Ovary (tissue), 9 donors: ENCODE data around the gene STARD4. TPM values are rescaled to one million over a fixed set of nuclear protein-coding genes. Genes with fewer than 3 reads are reported as not detected.

Experiments
- DNase-seq, 5 donors: peaks; one replicate each; pipeline ENCODE4 v3.0.0-alpha.2; 2019 to 2020
- H3K27ac ChIP-seq, 2 donors: fragments of 200-600 bp; one replicate each; pipeline versions ENCODE4 v1.5.1 to v1.8.0; 2019 to 2022
- H3K27me3 ChIP-seq: fragments of 200-600 bp; one replicate; pipeline ENCODE4 v1.8.0; 2022
- H3K36me3 ChIP-seq: fragments of 200-600 bp; sonication (generic); one replicate; pipeline ENCODE4 v1.5.1; 2019
- H3K4me1 ChIP-seq: one replicate; pipeline ENCODE4 v1.8.1; 2013; ENCODE audit warnings: mild to moderate bottlenecking, moderate library complexity; ENCODE audit not compliant: insufficient read depth
- H3K4me3 ChIP-seq: fragments of 200-600 bp; sonication (generic); one replicate; pipeline ENCODE4 v1.5.1; 2017
- H3K9me3 ChIP-seq, 2 donors: fragments of 200-600 bp in 1 of 2; sonication (generic) in 1 of 2; one replicate each; pipeline versions ENCODE4 v1.5.1 to v1.8.1; 2013 to 2019; ENCODE audit warnings: mild to moderate bottlenecking in 1 of 2, moderate library complexity in 1 of 2
- EP300 ChIP-seq: sonication (generic); formaldehyde crosslinking; IDR thresholded peaks from one replicate; pipeline ENCODE4 v1.6.1; 2017; ENCODE audit warnings: antibody characterized with exemption
- POLR2A ChIP-seq: fragments of 450-650 bp; IDR thresholded peaks from one replicate; pipeline ENCODE4 v1.6.1; 2017; ENCODE audit warnings: antibody characterized with exemption, mild to moderate bottlenecking, moderate library complexity
- WGBS, 3 donors: extraction: QIAGEN DNeasy Blood & Tissue Kit in 1 of 3; methylation state at CpG; one replicate each; pipeline versions ENCODE4 v1.1.5 to v1.1.7; 2013 to 2017; 5-methylcytosine and 5-hydroxymethylcytosine counted together
- intact Hi-C, 4 donors: fragments of 100-400 bp; cut with DNase I; formaldehyde crosslinking; loops; one replicate each; pipeline versions ENCODE4 v1.11.0 to v1.15.1; 2022 to 2023
- polyA plus RNA-seq, 2 donors: library from polyadenylated mRNA; stranded (reverse); fragments of 200-250 nt in 1 of 2; fragments of 350-450 nt in 1 of 2; fragmentation: Illumina TruSeq in 1 of 2; extraction: RNeasy Lipid Tissue Mini Kit (QIAGEN cat#74804) in 1 of 2; gene quantifications; one replicate each; pipeline ENCODE4 v1.2.3, GENCODE V29; 2013 to 2014
- total RNA-seq, 7 donors: library from RNA; depleted of rRNA in 2 of 7; stranded (reverse); fragments of >200 nt in 2 of 7; fragmentation: NEBNext Ultra II Directional in 3 of 7; extraction: Animal tissue kit (Norgen Biotek cat#: 25700) in 3 of 7; gene quantifications; one replicate each; pipeline versions ENCODE4 v1.1.0 to v1.2.4, GENCODE V29; 2016 to 2023
- TF ChIP-seq, protein P1 (sequence below), 3 donors: fragments of 450-650 bp in 2 of 3; fragments of 200-600 bp in 1 of 3; IDR thresholded peaks; one replicate each; pipeline versions ENCODE4 v1.5.1 to v1.8.0; 2016 to 2022; ENCODE audit warnings: antibody characterized with exemption in 3 of 3, mild to moderate bottlenecking in 1 of 3
- donor health status: DM: no; HTN: no; CAD: no; lungs with moderate emphysema.
- donor health status: DM: no; HTN: no; CAD: no.
- donor health status: Bipolar disorder and iron deficiency.
- donor health status: DM: yes; HTN: yes; CAD: no.
- donor health status: DM: no; HTN: no; CAD: no.
- donor health status: DM: yes; HTN: yes; CAD: no.

STARD4 gene
- total and polyA plus RNA-seq, 9 donors: 4.5 to 34.1 (median 7.8) TPM

DNA sequence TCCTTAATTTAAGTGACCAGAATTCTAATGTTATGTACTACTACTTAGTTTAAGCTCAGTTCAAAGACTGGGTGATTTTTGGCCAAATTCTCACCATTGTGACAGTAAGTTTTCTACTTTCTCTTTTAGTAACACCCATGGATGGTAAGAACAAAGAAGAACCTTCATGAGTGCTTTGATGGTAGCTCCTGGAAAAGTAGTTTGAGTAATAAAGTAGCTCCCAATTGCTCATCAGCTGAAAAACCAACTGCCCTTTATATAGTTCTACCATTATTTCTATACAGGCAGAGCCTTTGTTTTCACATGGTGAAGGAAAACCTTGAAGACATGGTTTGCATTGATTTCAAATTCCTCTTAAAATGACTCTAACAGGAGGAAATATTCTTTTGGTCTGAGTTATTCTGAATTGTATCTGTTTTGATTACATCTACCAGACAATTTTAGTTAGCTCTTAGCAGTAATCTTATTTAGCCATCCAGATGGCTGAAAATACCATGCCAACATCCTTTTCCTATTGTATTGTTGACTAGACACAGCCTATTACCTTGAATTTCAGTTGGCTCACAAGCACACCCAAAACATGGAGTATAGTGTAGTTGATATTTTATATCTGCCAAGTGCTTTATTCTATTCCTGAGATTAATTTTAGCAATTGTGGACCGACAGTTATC, 23.7 kb upstream of the STARD4 start:
- 89 to 94% (median 92%) methylated on average over 1 of the region's 1 CpG for WGBS, 3 donors

DNA sequence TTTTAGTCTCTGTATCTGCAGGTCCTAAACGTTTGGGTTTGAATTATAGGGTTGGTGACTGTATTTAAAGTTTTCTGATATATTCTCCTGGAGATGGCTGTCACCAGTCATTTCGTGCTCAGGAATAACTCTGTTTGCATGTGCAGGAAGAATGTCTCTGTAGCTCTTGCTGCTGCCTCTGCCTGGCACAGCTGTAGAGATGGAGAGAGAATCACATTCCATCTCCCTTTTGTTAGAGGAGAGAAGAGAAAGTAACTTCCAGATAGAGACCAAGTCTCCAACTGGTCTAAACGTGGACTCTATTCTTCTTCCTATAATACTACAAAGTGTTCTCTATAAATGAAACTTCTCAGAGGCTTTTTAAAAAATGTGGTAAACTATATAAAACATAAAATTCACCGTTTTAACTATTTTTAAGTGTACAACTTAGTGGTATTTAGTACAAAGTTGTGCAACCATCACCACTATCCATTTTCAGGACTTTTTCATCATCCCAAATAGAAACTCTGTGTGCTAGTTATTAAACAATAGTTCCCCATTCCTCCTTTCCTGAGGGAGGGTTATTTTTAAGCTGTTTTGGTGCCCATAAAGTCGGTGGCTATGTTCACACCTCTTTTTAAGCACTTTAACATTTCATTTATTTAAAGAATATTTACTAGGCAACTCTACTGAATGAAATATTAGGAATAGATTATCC, 20.7 kb upstream of the STARD4 start:
- H3K36me3 ChIP-seq: no peaks in the 10 kb centered on the region
- WGBS, 3 donors: 62% methylated on average over 5 of the region's 5 CpGs
- TF ChIP-seq, protein P1, sequence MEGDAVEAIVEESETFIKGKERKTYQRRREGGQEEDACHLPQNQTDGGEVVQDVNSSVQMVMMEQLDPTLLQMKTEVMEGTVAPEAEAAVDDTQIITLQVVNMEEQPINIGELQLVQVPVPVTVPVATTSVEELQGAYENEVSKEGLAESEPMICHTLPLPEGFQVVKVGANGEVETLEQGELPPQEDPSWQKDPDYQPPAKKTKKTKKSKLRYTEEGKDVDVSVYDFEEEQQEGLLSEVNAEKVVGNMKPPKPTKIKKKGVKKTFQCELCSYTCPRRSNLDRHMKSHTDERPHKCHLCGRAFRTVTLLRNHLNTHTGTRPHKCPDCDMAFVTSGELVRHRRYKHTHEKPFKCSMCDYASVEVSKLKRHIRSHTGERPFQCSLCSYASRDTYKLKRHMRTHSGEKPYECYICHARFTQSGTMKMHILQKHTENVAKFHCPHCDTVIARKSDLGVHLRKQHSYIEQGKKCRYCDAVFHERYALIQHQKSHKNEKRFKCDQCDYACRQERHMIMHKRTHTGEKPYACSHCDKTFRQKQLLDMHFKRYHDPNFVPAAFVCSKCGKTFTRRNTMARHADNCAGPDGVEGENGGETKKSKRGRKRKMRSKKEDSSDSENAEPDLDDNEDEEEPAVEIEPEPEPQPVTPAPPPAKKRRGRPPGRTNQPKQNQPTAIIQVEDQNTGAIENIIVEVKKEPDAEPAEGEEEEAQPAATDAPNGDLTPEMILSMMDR (IDR thresholded peaks at IDR 0.05): no peak
- no peak for TF ChIP-seq POLR2A
- no peak for TF ChIP-seq EP300
- H3K9me3 ChIP-seq: no peaks in the 10 kb centered on the region
- no peaks in the 10 kb centered on the region for H3K4me1 ChIP-seq
- no peak for DNase-seq
- no peaks in the 10 kb centered on the region for H3K27me3 ChIP-seq
- H3K27ac ChIP-seq: no peak overlapping the region
- intact Hi-C loops: no loop called here
- H3K4me3 ChIP-seq: no peak overlapping the region

More for the DNA sequence above, 23.7 kb upstream of the STARD4 start:
- Histone ChIP-seq H3K27ac (no peak overlapping the region), H3K4me3 (no peak overlapping the region), H3K27me3 (no peaks in the 10 kb centered on the region), H3K36me3 (no peaks in the 10 kb centered on the region), H3K4me1 (no peaks in the 10 kb centered on the region), H3K9me3 (no peaks in the 10 kb centered on the region)
- no peak for DNase-seq
- intact Hi-C loops: no loop called here
- no peak for TF ChIP-seq POLR2A
- TF ChIP-seq EP300: no peak
- TF ChIP-seq, protein P1 (IDR thresholded peaks at IDR 0.05): no peak

DNA sequence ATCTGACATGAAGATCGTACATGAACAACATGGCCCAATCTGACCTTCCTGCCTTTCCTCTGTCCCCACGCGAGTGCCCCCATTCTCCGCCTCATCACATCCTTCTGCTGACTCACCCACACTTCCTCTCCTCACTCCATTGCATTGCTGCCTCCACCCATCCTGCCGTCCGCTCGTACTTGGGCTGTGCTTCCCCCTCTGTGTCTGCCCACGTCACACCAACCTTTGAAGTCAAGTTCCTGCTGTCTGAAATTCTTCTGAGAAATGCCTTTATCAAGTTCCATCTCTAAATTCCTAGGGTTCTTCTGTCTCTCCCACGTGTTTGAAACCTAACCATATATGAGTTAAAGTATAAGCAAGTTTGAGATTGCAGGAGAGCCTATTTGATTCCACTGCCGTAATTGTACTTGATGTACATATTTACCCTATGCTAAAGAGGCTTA, 18.0 kb upstream of the STARD4 start:
- no peak overlapping the region for H3K4me3 ChIP-seq
- H3K4me1 ChIP-seq: no peaks in the 10 kb centered on the region
- intact Hi-C loops: no loop called here
- H3K36me3 ChIP-seq: no peaks in the 10 kb centered on the region
- 61 to 67% (median 65%) methylated on average over 10 of the region's 10 CpGs for WGBS, 3 donors
- TF ChIP-seq, protein P1 (IDR thresholded peaks at IDR 0.05): no peak
- no peak for TF ChIP-seq EP300
- no peak for TF ChIP-seq POLR2A
- peak in 1 of 5 donors; percentile 20 for DNase-seq
- no peaks in the 10 kb centered on the region for H3K9me3 ChIP-seq
- H3K27ac ChIP-seq: no peak overlapping the region
- H3K27me3 ChIP-seq: no peaks in the 10 kb centered on the region

DNA sequence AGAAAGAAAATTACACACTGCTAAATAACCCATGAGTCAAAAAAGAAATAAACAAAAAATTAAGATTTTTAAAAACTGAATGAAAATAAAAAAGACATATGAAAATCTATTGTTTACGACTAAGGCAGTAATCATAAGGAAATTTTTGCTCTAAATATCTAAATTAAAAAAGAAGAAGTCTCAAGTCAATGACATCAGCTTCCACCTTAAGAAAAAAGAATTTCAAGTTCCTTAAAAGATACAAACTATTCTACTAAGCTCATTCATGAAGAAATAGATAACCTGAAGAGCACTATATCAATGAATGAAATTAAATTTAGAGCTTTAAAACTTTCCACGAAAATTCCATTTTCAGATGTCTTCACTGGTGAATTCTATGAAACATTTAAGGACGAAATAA, 15.7 kb upstream of the STARD4 start:
- Histone ChIP-seq H3K27me3 (no peaks in the 10 kb centered on the region), H3K9me3 (no peaks in the 10 kb centered on the region), H3K4me1 (no peaks in the 10 kb centered on the region), H3K4me3 (no peak overlapping the region), H3K36me3 (no peaks in the 10 kb centered on the region), H3K27ac (no peak overlapping the region)
- intact Hi-C loops: no loop called here
- DNase-seq: no peak
- TF ChIP-seq, protein P1 (IDR thresholded peaks at IDR 0.05): no peak
- TF ChIP-seq EP300 (no peak), POLR2A (no peak)
- 88 to 89% (median 89%) methylated on average over 3 of the region's 3 CpGs for WGBS, 3 donors
